HG03442 (cell line): Measurements from ENCODE around the gene RAB9B.

ENCODE experiments used
- ATAC-seq: cut with Tn5 transposase; IDR thresholded peaks from one replicate; pipeline ENCODE4 v1.9.1; 2021; ENCODE audit warnings: mild to moderate bottlenecking, moderate library complexity; ENCODE audit not compliant: unreplicated experiment

The RAB9B gene

GRCh38 chrX:103773445-103773844, 58.6 kb downstream of the RAB9B start:
- ATAC-seq, result no peak
